HG03354 (cell line): Measurements from ENCODE around the gene LRIT2.
A peak's percentile ranks its signal among the peaks of the same experiment; 100 is the strongest.

Experiments used
- ATAC-seq: cut with Tn5 transposase; IDR thresholded peaks from one replicate; pipeline ENCODE4 v1.9.1; 2021; ENCODE audit warnings: mild to moderate bottlenecking; ENCODE audit not compliant: unreplicated experiment, poor library complexity, severe bottlenecking

The LRIT2 gene

DNA sequence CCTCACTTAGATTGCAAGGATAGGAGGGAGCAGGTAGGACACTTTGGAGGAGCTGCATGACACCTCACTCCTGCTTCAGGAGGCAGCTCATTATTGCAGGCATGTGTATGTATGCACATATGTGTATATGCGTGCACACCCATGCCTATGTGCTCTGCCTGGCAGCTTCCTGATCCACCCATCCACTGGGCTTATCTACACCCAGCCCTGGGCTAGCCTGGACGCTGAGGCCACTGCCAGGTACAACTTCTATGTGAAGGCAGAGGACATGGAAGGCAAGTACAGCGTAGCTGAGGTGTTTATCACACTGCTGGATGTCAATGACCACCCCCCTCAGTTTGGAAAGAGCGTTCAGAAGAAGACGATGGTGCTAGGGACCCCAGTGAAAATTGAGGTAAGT, 13.3 kb downstream of the LRIT2 start:
- ATAC-seq, result no peak

GRCh38 chr10:84211566-84211965, 13.8 kb downstream of the LRIT2 start:
- ATAC-seq, result no peak

- ATAC-seq, result no peak
Observed at GRCh38 chr10:84208023-84208422, 17.3 kb downstream of the LRIT2 start.

DNA sequence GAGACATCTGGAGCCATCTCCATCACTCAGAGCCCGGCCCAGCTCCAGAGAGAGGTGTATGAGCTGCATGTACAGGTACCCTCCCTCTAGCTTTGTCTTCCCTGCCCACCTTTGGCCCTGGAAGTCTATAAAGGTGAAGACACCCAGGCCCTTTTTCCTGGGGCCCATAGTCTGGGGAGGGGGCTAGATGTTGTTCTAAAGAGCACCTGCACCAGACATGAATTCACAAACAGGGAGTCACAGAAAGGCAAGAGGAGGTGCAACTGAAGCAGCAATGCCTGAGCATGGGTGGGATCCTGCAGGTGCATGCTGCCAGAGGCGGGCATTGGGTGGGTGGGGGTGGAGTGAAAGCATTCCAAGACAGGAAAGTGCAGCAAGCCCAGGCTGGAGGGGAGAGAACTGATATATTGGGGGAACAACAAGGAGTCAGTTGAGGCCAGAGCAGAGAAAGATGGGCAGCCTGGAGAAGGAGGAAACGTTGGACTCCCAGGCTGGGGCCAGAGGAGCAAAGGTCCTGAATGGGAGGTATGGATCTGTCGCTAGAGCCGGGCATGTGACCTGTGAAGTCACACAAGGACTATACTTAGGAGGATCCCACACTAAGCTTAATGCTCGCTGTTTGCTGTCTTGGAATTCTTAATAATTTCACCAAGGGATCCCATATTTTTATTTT, 19.4 kb downstream of the LRIT2 start:
- ATAC-seq, result no peak

- peak; percentile 84 for ATAC-seq
Observed at GRCh38 chr10:84205049-84205852, 20.1 kb downstream of the LRIT2 start.

DNA sequence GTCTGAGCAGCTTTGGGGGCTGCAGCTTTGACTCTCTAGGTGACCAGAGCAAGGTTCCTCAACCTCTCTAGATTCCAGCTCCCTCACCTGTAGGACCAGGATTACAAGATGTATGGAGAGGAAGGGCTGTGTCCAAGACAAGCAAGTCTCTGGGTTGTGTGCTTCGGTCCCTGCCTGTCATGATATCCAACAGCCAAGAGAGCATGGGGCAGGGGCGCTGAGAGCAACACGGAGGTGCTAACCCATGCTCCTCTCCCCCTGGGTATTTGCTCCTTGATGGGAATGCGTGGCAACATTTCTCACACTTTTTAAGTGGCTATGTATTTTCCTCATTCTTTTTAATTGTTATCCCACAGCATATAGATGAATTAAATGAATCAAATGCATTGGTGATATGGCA, 20.7 kb downstream of the LRIT2 start:
- ATAC-seq, result no peak

DNA sequence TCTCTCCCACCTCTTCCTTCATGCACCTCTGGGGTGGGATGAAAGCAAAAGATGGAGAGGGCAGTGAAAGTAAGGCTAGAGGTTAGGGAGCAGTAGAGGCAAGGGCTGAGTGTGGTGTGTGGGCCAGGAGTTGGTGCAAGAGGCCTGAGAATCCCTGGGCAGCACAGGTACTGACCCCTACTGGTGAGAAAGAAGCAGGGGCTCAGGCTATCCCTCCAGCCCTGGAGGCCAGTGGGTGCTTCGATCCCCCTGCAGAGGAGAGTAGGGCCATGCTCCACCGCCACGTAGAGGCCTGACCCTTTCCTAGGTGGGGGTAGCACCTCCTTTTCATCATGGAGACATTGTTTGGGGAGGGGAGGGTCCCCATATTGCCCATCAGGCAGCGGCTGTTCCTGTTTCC, 21.2 kb downstream of the LRIT2 start:
- peak; percentile 68 for ATAC-seq

GRCh38 chr10:84202349-84202748, 23.0 kb downstream of the LRIT2 start:
- ATAC-seq, result no peak

GRCh38 chr10:84201682-84202081, 23.7 kb downstream of the LRIT2 start:
- no peak for ATAC-seq

DNA sequence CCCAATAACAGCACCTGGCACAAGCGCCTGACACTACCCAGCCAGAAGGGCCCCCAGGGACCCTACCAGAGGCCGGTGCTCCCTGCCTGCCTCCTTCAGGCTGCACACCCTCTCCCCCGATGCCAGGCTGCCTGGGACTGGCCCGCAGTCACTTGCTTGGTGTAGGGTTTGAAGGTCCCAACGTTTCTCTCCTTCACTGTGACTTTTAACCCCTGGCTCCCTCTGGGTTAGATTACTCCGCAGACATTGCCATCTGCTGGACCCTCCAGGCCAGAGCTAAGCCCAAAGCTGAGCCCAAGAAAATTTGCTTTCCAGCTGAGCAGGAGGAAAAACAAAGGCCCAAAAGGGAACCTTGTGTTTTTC, 24.1 kb downstream of the LRIT2 start:
- no peak for ATAC-seq

DNA sequence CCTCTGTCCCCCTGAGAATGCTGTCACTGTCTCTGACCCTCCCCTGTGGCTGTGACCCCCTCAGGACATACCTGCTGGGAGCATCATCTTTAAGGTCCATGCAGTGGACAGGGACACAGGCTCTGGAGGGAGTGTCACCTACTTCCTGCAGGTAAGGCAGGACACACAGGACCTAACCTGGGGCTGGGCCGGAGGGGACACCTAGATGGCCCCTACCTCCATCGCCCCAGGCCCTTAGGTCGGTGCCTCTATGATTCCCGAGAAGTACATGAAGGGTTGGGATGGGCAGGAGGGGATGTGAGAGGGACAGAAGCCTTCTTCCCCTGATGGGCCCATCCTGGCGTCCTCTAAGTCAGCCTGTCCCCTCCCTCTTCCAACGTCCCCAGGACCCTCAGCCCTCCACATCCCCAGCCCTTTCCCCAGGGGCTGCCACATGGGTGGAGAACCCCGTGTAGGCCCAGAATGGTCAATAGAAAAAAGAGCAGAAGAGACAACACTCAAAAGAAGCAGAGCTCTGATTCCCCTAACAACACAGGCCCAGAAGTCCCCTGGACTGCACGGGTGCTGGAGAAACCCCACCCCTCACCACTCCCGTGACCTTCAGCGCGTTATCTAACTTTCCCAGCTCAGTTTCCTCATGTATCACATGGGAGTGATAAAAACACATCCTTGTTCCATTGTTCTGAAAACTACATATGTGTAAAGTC, 24.7 kb downstream of the LRIT2 start:
- no peak for ATAC-seq

DNA sequence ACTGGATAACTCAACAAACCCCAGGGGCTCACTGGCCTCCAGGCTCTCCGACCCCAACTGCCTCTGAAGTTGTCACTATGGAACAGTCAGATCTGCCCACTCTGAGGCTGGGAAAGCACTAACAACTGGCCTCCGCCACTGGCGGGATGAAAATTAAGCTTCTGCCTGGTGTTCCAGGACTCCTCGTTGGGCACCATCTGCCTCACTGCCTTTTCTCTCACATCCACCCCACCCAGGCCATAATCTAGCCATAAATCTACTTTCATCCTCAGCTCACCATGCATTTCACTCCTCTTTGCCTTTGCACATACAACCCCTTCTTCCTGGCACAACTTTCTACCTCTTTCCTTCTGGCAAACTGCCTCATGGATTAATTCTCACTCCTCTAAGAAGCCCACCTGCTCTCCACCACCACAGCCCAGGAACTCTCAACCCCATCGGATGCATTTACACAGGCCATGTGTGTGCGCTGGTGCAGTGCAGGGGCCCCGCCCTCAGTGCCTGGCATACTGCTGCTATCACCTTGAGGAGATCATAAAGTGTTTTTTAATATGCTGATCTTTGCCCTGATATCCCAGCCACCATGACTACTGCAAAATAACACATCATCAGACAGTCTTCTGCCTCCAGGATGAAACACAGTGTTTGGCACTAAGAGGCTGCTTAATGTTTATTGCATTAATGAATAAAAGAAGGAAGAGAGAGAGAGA, 27.0 kb downstream of the LRIT2 start:
- no peak for ATAC-seq

DNA sequence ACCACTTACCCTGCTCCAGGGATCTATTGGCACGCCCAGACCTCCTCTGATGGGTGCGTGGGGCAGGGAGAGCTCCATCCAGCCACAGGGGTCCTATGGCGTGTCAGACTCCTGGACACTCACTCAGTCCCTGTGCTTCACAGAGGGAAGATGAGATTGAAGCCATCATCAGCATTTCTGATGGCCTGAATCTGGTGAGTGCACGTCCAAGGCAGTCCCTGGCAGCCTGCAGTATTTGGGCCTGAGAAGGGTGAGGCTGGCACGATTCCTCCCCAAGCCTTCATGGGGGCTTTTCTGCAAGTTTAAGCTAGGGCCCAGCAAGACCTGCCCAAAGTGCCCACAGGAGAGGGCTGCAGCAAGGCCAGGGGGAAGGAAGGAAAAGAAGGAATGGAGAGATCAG, 27.7 kb downstream of the LRIT2 start:
- no peak for ATAC-seq

DNA sequence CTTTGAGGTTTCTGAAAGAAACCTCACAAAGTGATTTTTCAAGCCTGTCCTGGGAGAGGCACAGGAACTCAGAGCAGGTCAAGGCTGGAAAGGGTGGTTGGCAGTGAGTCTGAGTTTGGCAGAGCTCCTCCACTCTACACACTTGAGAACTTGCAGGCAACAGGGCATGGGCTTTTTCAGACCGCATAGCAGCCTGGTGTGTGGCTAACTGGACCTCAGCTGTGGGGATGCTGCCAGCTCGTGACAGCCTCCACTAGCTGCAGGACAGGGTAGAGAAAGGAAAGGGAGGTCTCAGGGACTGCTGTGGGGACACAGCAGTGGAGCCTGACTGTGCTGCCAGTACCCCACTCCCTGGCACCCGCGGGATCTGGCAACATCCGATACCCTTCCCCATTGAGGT, 28.4 kb downstream of the LRIT2 start:
- no peak for ATAC-seq

DNA sequence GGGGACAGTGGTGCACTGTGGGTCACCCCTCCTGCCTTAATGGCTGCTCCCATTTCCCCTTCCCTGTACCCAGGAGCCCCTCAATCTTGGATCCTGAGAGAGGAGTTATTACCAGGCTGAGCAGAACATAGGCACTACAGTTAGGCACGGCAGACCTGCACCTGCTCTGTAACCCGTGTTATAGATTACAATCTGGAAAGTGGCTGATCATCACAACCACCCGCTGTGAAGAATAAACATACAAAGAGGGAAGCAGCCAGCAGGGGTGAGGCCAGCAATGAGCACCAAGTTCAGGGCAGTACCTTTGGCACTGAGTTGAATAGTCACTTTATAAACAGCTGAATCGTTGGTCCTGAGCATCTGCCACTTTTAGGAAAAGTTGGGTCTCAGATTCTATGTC, 29.3 kb downstream of the LRIT2 start:
- no peak for ATAC-seq

- peak; percentile 2 for ATAC-seq
Observed at GRCh38 chr10:84195044-84195830, 30.1 kb downstream of the LRIT2 start.

DNA sequence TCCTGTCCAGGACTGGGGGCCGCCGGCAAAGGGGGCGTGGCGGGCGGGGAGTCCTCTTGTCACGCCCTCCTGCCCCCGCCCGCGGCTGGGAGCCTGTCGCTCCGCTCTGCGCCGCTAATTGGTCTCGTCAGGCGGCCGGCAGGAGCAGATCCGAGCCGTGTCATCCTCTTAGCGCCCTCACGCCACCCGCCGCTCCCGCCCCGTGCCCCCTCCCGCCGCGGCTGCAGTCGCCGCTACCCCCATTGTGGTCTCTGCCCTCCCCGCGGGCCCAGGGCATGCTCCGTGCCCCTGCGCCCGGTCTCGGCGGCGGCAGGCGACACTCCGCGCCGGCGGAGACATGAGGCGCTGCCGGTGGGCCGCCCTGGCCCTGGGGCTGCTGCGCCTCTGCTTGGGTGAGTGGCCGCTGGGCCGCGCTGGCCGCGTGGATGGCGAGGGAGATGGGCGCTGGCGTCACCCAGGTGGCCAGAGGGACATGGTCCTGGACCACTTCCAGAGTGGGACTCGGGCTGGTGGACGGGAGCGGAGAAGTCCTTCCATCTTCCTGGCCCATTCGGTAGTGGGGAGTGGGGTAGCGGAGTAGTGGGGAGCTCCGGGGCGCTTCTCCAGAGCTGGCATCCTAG, 30.8 kb downstream of the LRIT2 start, which contains the start of gene CDHR1:
TSS of gene CDHR1 (plus strand) at position 114 of the 620 bp plus-strand sequence. CDS start at position 338, 224 bp downstream.
- peak; percentile 78 for ATAC-seq

DNA sequence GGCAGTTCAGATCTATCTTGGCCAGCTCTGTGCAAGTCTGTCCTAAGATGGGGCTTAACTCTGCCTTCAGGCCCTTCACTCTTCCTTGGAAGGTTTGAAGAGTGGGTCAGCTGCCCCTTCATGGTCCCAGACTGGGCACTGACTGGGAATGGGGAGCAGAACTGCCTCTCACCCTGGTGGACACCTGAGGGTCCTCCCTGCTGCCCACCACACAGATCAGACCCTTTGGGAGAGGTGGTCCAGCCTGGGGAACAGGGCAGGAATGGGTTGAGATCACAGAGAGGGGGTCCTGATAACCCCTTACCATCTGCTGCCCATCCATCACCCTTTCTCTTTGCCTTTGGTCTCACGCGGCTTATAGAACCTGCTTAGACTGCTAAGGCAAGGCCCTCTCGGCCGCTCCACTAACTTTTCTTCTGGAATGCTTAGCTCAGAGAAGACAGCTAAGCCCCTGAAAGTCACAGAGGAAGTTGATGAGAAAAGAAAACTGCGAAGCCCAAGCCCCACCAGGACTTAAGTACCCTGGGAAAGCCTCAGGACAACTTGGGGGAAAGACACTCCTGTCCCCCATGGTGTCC, 31.4 kb downstream of the LRIT2 start:
- ATAC-seq, result no peak

DNA sequence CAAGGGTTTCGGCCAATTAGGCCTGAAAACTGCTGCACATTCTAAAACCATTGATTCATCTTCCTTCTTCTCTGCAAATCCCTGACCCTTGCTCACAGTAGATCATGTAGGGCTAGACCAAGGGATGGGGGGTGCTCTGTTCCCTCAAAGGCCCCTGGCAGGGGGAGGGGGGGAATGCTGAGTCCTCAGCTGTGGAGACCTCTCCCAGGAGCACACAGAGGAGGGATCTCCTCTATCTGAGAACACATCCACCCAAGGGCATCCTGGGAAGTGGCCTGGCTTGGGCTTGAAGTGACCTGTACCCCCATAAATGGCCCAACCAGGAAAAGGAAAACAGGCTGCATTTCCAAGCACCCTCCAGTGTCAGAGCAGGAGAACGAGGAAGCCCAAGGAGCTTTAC, 32.0 kb downstream of the LRIT2 start:
- no peak for ATAC-seq
